Measurements from ENCODE around the gene GCNT4. TPM values are rescaled to one million over a fixed set of nuclear protein-coding genes. Genes with fewer than 3 reads are reported as not detected.

The GCNT4 gene
- total RNA-seq, 4 donors from 2014 or later = 1.1 to 12.5 (median 2.7) TPM

- Histone ChIP-seq H3K36me3 (no peaks in the 10 kb centered on the region), H3K4me1 (peaks cover 11 to 40% (median 34%) of the 10 kb centered on the region in 4 donors), H3K27ac (peak overlapping the region in 3 of 4 donors; percentile 13 to 35 (median 32)), H3K9me3 (no peaks in the 10 kb centered on the region), H3K27me3 (no peaks in the 10 kb centered on the region), H3K4me3 (peak overlapping the region in 1 of 4 donors; percentile 70)
- in situ Hi-C loops (cut with MboI; ENCODE audit: low pct_ligation_motif_present in 1 of 4, low pct_unique_long_range_greater_than_20kb in 1 of 4, low sequenced_read_pairs in 3 of 4) = no loop called here
- intact Hi-C loops (cut with DNase I; ENCODE audit: low total_unique reads) = loop anchor here (10.0 kb wide), 1 partner anchor 624 kb away; no protein-coding TSS in a partner anchor
- WGBS, 2 donors (ENCODE audit: low coverage in 1 of 2) = 57% methylated on average over 7 of the region's 7 CpGs; no CpG with 5 or more reads in 1 of the 2 donors
- TF ChIP-seq POLR2A (IDR thresholded peaks at IDR 0.05) = no peak
- TF ChIP-seq EP300 (IDR thresholded peaks at IDR 0.05; ENCODE audit: low read depth) = no peak
- no peak for TF ChIP-seq POLR2AphosphoS5 (IDR thresholded peaks at IDR 0.05)
- TF ChIP-seq CTCF (IDR thresholded peaks at IDR 0.05) = no peak
- peak; percentile 74 for DNase-seq
Observed at GRCh38 chr5:75051217-75051751, 1.1 kb downstream of the GCNT4 start.

- Histone ChIP-seq H3K27me3 (no peaks in the 10 kb centered on the region), H3K9me3 (no peaks in the 10 kb centered on the region), H3K27ac (no peak overlapping the region), H3K4me3 (no peak overlapping the region), H3K4me1 (peaks cover 11 to 40% (median 34%) of the 10 kb centered on the region in 4 donors), H3K36me3 (no peaks in the 10 kb centered on the region)
- in situ Hi-C loops (cut with MboI; ENCODE audit: low pct_ligation_motif_present in 1 of 4, low pct_unique_long_range_greater_than_20kb in 1 of 4, low sequenced_read_pairs in 3 of 4) (no loop called here), intact Hi-C loops (cut with DNase I; ENCODE audit: low total_unique reads) (loop anchor here (10.0 kb wide), 1 partner anchor 624 kb away; no protein-coding TSS in a partner anchor)
- DNase-seq = no peak
- TF ChIP-seq POLR2AphosphoS5 (IDR thresholded peaks at IDR 0.05) (no peak), CTCF (IDR thresholded peaks at IDR 0.05) (no peak), POLR2A (IDR thresholded peaks at IDR 0.05) (no peak), EP300 (IDR thresholded peaks at IDR 0.05; ENCODE audit: low read depth) (no peak)
- WGBS, 2 donors (ENCODE audit: low coverage in 1 of 2) = 86 to 100% methylated on average over 1 to 11 of the region's 11 CpGs
Observed at GRCh38 chr5:75050415-75050814, 1.9 kb downstream of the GCNT4 start.

- Histone ChIP-seq H3K4me1 (peaks cover 11 to 40% (median 34%) of the 10 kb centered on the region in 4 donors), H3K27me3 (no peaks in the 10 kb centered on the region), H3K36me3 (no peaks in the 10 kb centered on the region), H3K4me3 (no peak overlapping the region), H3K27ac (no peak overlapping the region), H3K9me3 (no peaks in the 10 kb centered on the region)
- in situ Hi-C loops (cut with MboI; ENCODE audit: low pct_ligation_motif_present in 1 of 4, low pct_unique_long_range_greater_than_20kb in 1 of 4, low sequenced_read_pairs in 3 of 4) = no loop called here
- peak; percentile 77 for DNase-seq
- WGBS, 2 donors (ENCODE audit: low coverage in 1 of 2) = 53 to 75% methylated on average over 7 to 11 of the region's 11 CpGs
- intact Hi-C loops (cut with DNase I; ENCODE audit: low total_unique reads) = loop anchor here (10.0 kb wide), 1 partner anchor 625 kb away; no protein-coding TSS in a partner anchor
- TF ChIP-seq CTCF (IDR thresholded peaks at IDR 0.05) (peak; percentile 60 to 86 (median 75)), POLR2A (IDR thresholded peaks at IDR 0.05) (no peak)
Observed at GRCh38 chr5:75049456-75050351, 2.7 kb downstream of the GCNT4 start.

- H3K27ac ChIP-seq = peak overlapping the region; percentile 4 to 31 (median 23)
- intact Hi-C loops (cut with DNase I; ENCODE audit: low total_unique reads) (no loop called here), in situ Hi-C loops (cut with MboI; ENCODE audit: low pct_ligation_motif_present in 1 of 4, low pct_unique_long_range_greater_than_20kb in 1 of 4, low sequenced_read_pairs in 3 of 4) (no loop called here)
- no peak overlapping the region for H3K4me3 ChIP-seq
- TF ChIP-seq POLR2A (IDR thresholded peaks at IDR 0.05) (no peak), CTCF (IDR thresholded peaks at IDR 0.05) (no peak), EP300 (IDR thresholded peaks at IDR 0.05; ENCODE audit: low read depth) (no peak), POLR2AphosphoS5 (IDR thresholded peaks at IDR 0.05) (no peak)
- H3K27me3 ChIP-seq = no peaks in the 10 kb centered on the region
- no peaks in the 10 kb centered on the region for H3K36me3 ChIP-seq
- no peak for DNase-seq
- 56 to 72% methylated on average over 7 of the region's 7 CpGs for WGBS, 2 donors (ENCODE audit: low coverage in 1 of 2)
- H3K4me1 ChIP-seq = peaks cover 11 to 31% (median 27%) of the 10 kb centered on the region in 4 donors
- H3K9me3 ChIP-seq = no peaks in the 10 kb centered on the region
Observed at GRCh38 chr5:75048457-75048953, 3.9 kb downstream of the GCNT4 start.

Measured in transverse colon (tissue), 4 donors.